HepG2 (cell line): ENCODE measurements around the gene OPA3. TPM values are rescaled to one million over a fixed set of nuclear protein-coding genes. Genes with fewer than 3 reads are reported as not detected.

Experiments
- ATAC-seq: fragments of 200-7000 bp; cut with Tn5 transposase; 3 replicates; pipeline ENCODE4 v1.9.1; 2020; ENCODE audit warnings: mild to moderate bottlenecking, moderate library complexity
- BruUV-seq: library from RNA; stranded (reverse); fragments of 400-500 nt; replicated peaks from 2 replicates; lab custom pipeline; 2021; lab: Mats Ljungman, UMichigan
- CTCF ChIA-PET: fragments of 300-600 bp; formaldehyde crosslinking; extraction: SDS; loops from one replicate; lab custom pipeline; 2021; ENCODE audit warnings: low total read pairs, inconsistent platforms, low intra/inter-chr PET ratio; lab: Yijun Ruan, JAX
- POLR2A ChIA-PET: fragments of 350-600 bp; sonication (Branson Sonifier 250); formaldehyde crosslinking; loops from one replicate; lab custom pipeline; 2020; ENCODE audit warnings: antibody characterized with exemption, inconsistent platforms; lab: Yijun Ruan, JAX
- DNase-seq: peaks from one replicate; pipeline ENCODE4 v3.0.0-alpha.2; 2015; ENCODE audit warnings: low spot score
- FAIRE-seq: peaks from 3 replicates; lab custom pipeline; 2011; peaks lifted over from hg19 to GRCh38; lab: Jason Lieb, UNC
- H2AFZ ChIP-seq: one replicate; pipeline ENCODE4 v1.6.1; 2011; ENCODE audit warnings: low read length, inconsistent platforms
- H3K27ac ChIP-seq: fragments of 300-600 bp; 3 replicates; pipeline ENCODE4 v1.8.0; 2011; ENCODE audit warnings: mixed run types, mild to moderate bottlenecking, mixed read lengths, low read length, inconsistent platforms; ENCODE audit not compliant: insufficient read depth; ENCODE audit errors: extremely low read length
- H3K27me3 ChIP-seq, 2 experiments: fragments of 200-600 bp in 1 of 2; 2 replicates in 1 of 2; 3 replicates in 1 of 2; pipeline versions ENCODE4 v1.6.0 to v1.8.0; 2011; ENCODE audit warnings: low read length in 2 of 2, mild to moderate bottlenecking in 2 of 2, moderate library complexity in 2 of 2, inconsistent platforms in 1 of 2; ENCODE audit not compliant: insufficient read depth in 2 of 2, control insufficient read depth in 1 of 2
- H3K36me3 ChIP-seq, 2 experiments: fragments of 200-600 bp in 1 of 2; replicated peaks in 1 of 2; 2 replicates in 1 of 2; 3 replicates in 1 of 2; pipeline versions ENCODE4 v1.5.1 to v1.8.0; 2011; ENCODE audit warnings: low read length in 2 of 2, inconsistent platforms in 1 of 2; ENCODE audit not compliant: insufficient read depth in 2 of 2, control insufficient read depth in 1 of 2
- H3K4me1 ChIP-seq: 2 replicates; pipeline ENCODE4 v1.5.1; 2012; ENCODE audit warnings: low read length, inconsistent platforms; ENCODE audit not compliant: insufficient read depth
- H3K4me2 ChIP-seq: 2 replicates; pipeline ENCODE4 v1.6.0; 2011; ENCODE audit warnings: low read depth, low read length, inconsistent platforms
- H3K4me3 ChIP-seq, 3 experiments: fragments of 200-600 bp in 1 of 3; sonication (generic), shearing (Covaris generic) in 1 of 3; replicated peaks in 1 of 3; 2 replicates each; pipeline ENCODE4 v1.5.1; 2011 to 2016; ENCODE audit warnings: low read length in 3 of 3, inconsistent platforms in 2 of 3, low read depth in 2 of 3, mild to moderate bottlenecking in 2 of 3, control low read depth in 1 of 3, mixed read lengths in 1 of 3; ENCODE audit not compliant: insufficient read depth in 1 of 3
- H3K79me2 ChIP-seq: one replicate; pipeline ENCODE4 v1.6.1; 2011; ENCODE audit warnings: low read length, inconsistent platforms; ENCODE audit not compliant: insufficient read depth
- H3K9ac ChIP-seq: 2 replicates; pipeline ENCODE4 v1.6.0; 2011; ENCODE audit warnings: mild to moderate bottlenecking, low read depth, low read length, inconsistent platforms; ENCODE audit not compliant: insufficient read depth
- H3K9me3 ChIP-seq: 2 replicates; pipeline ENCODE4 v1.5.1; 2012; ENCODE audit warnings: mild to moderate bottlenecking, low read length
- H4K20me1 ChIP-seq: 2 replicates; pipeline ENCODE4 v1.6.0; 2011; ENCODE audit warnings: inconsistent platforms, mild to moderate bottlenecking, low read length, moderate library complexity; ENCODE audit not compliant: insufficient read depth
- CBX1 ChIP-seq: IDR thresholded peaks from one replicate; pipeline ENCODE4 v1.6.1; 2016; ENCODE audit warnings: antibody characterized with exemption, low read depth
- HMG20B ChIP-seq: conservative IDR thresholded peaks from 2 replicates; pipeline ENCODE4 v1.6.1; 2016; ENCODE audit warnings: missing genetic modification reagents, missing compliant biosample characterization
- IKZF5 ChIP-seq: IDR thresholded peaks from 2 replicates; pipeline ENCODE4 v1.6.1; 2018; ENCODE audit warnings: missing genetic modification reagents, mild to moderate bottlenecking, missing compliant biosample characterization
- KAT8 ChIP-seq: IDR thresholded peaks from 2 replicates; pipeline ENCODE4 v1.6.1; 2016; ENCODE audit warnings: missing genetic modification reagents, missing compliant biosample characterization
- PLSCR1 ChIP-seq: sonication (generic); formaldehyde crosslinking; IDR thresholded peaks from 2 replicates; pipeline ENCODE4 v1.5.0; 2020; ENCODE audit warnings: missing genetic modification reagents, mild to moderate bottlenecking, borderline replicate concordance
- TSC22D2 ChIP-seq: sonication (generic); formaldehyde crosslinking; IDR thresholded peaks from 2 replicates; pipeline ENCODE4 v1.5.1; 2020; ENCODE audit warnings: missing genetic modification reagents, mild to moderate bottlenecking, borderline replicate concordance
- ZBTB2 ChIP-seq: sonication (generic); formaldehyde crosslinking; IDR thresholded peaks from 2 replicates; pipeline ENCODE4 v1.8.0; 2022; ENCODE audit warnings: low read depth, missing genetic modification reagents
- ZBTB25 ChIP-seq: IDR thresholded peaks from 2 replicates; pipeline ENCODE4 v1.6.1; 2018; ENCODE audit warnings: missing genetic modification reagents
- ZNF768 ChIP-seq: sonication (generic); formaldehyde crosslinking; IDR thresholded peaks from 2 replicates; pipeline ENCODE4 v1.4.0; 2020; ENCODE audit warnings: missing genetic modification reagents
- WGBS: methylation state at CpG from one replicate; pipeline ENCODE4 v1.1.6; 2017; ENCODE audit warnings: low lambda C conversion rate; 5-methylcytosine and 5-hydroxymethylcytosine counted together
- in situ Hi-C: cut with HindIII; loops from 2 replicates; pipeline ENCODE4 v1.10.0; 2017; ENCODE audit warnings: low pct_unique_long_range_greater_than_20kb; ENCODE audit not compliant: extremely low pct_ligation_motif_present
- intact Hi-C: fragments of 100-400 bp; cut with micrococcal nuclease; formaldehyde crosslinking; loops from one replicate; pipeline ENCODE4 v1.10.0; 2022; ENCODE audit not compliant: unreplicated experiment
- polyA plus RNA-seq, 8 experiments: library from polyadenylated mRNA; depleted of rRNA in 3 of 8; stranded (reverse) in 7 of 8; unstranded in 1 of 8; fragments of >200 nt; fragmentation: Illumina TruSeq in 4 of 8; extraction: Trizol in 4 of 8; gene quantifications; 2 replicates each; pipeline versions ENCODE4 v1.2.1 to v1.2.3, GENCODE V29; 2011 to 2016; ENCODE audit warnings: low read depth in 4 of 8, missing spikeins in 1 of 8, mixed read lengths in 1 of 8; ENCODE audit not compliant: insufficient read depth in 1 of 8
- total RNA-seq, 5 experiments: library from RNA; depleted of rRNA; stranded (reverse); fragments of >200 nt; fragmentation: Illumina TruSeq; extraction: Trizol; gene quantifications; 2 replicates each; pipeline ENCODE4 v1.2.3, GENCODE V29; 2016; ENCODE audit warnings: low read depth in 1 of 5

OPA3 gene
- total and polyA plus RNA-seq, 2 of the 13 experiments (the other 11 are each of a cell fraction or from before 2014, with no cell fraction given): 8.3 to 17.7 TPM

- Histone ChIP-seq H2AFZ (no peak overlapping the region), H3K27ac (no peak overlapping the region), H3K9me3 (no peaks in the 10 kb centered on the region), H3K4me2 (no peak overlapping the region), H3K4me3 (no peak overlapping the region), H3K4me1 (no peaks in the 10 kb centered on the region), H3K79me2 (no peaks in the 10 kb centered on the region), H4K20me1 (peaks cover 4% of the 10 kb centered on the region; the same call in 1 of the 2 replicates), H3K27me3 (no peaks in the 10 kb centered on the region), H3K36me3 (peaks cover 28 to 54% of the 10 kb centered on the region in 2 experiments), H3K9ac (no peak overlapping the region)
- FAIRE-seq: no peak
- ATAC-seq: no peak
- CTCF ChIA-PET: no interaction called here
- 97% methylated on average over 15 of the region's 15 CpGs for WGBS
- TF ChIP-seq ZBTB2: no peak
- TF ChIP-seq KAT8 (CRISPR knock-in tag): no peak
- no peak for TF ChIP-seq HMG20B
- TF ChIP-seq ZBTB25 (CRISPR knock-in tag): no peak
- no peak for TF ChIP-seq TSC22D2 (CRISPR knock-in tag)
- no peak for TF ChIP-seq CBX1
- no peak for TF ChIP-seq PLSCR1 (CRISPR knock-in tag)
- no peak for TF ChIP-seq ZNF768 (CRISPR knock-in tag)
- no peak for TF ChIP-seq IKZF5 (CRISPR knock-in tag)
- BruUV-seq: no TSS peak
- DNase-seq: no peak
- intact Hi-C loops (loop anchor here (5.0 kb wide), 1 partner anchor 33 kb away; no protein-coding TSS in a partner anchor), in situ Hi-C loops (loop anchor here (5.0 kb wide), 1 partner anchor 33 kb away; no protein-coding TSS in a partner anchor)
- POLR2A ChIA-PET: interaction anchor here (0.6 kb wide), 1 partner anchor 216 kb away, joined by 3 read pairs; no protein-coding TSS in a partner anchor
Observed at GRCh38 chr19:45524575-45525129, 60.0 kb downstream of the OPA3 start.
